Measurements from ENCODE around the gene TSPAN15. TPM values are rescaled to one million over a fixed set of nuclear protein-coding genes. Genes with fewer than 3 reads are reported as not detected.
A peak's percentile ranks its signal among the peaks of the same experiment; 100 is the strongest.

TSPAN15 gene
- total and polyA plus RNA-seq, 4 donors: 44.3 to 68.4 (median 55.0) TPM

DNA sequence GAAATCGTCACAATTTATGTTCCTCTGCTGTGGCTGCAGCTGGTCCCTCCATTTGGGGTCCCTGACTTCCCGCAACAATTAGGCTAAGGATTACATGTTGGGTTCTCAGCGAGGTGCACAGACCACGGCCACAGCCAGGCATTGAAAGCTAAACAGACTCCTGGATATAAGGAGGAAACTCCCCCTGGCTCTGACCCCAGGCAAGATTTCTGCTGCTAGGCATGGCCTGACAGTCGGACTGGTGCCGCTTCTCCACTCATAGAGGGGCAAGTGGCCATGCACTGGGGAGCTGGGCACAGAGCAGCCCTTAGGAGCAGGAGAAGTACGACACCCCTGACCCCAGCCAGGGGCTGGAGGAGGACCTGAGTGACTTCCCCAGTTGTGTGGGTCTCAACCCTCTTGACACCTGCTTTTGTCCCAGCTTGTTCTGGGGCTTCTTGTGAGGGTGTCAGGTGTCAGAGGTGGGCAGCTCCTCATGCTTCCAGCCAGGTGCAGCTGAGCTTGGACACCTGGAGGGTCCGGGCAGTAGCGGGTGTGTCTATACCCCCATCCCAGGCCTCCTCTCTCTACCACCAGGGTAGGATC is 38.3 kb downstream of the TSPAN15 start:
- Histone ChIP-seq H3K9ac (ENCODE audit: insufficient read depth in 1 of 2, low read length in 2 of 2) (no peak overlapping the region), H3K27me3 (ENCODE audit: control insufficient read depth in 3 of 3, insufficient read depth in 3 of 3, low read length in 2 of 3) (no peaks in the 10 kb centered on the region), H3K4me1 (ENCODE audit: control insufficient read depth in 5 of 5, insufficient read depth in 5 of 5, low read length in 5 of 5) (peaks cover 0 to 12% (median 0%) of the 10 kb centered on the region in 5 donors), H3K4me3 (no peak overlapping the region), H3K9me3 (ENCODE audit: control insufficient read depth in 4 of 4, insufficient read depth in 3 of 4, low read length in 3 of 4) (peaks cover 0 to 3% (median 0%) of the 10 kb centered on the region in 4 donors), H3K27ac (ENCODE audit: low read depth in 1 of 2, low read length in 1 of 2) (no peak overlapping the region), H3K36me3 (ENCODE audit: control insufficient read depth in 4 of 4, insufficient read depth in 4 of 4, low read length in 4 of 4) (peaks cover 0 to 11% (median 0%) of the 10 kb centered on the region in 4 donors)
- DNase-seq (no peak), ATAC-seq (ENCODE audit: insufficient read depth, low FRiP score) (no peak)
- 89 to 98% methylated on average over 9 of the region's 9 CpGs for WGBS, 2 donors
- no peak for TF ChIP-seq CTCF (IDR thresholded peaks at IDR 0.05; ENCODE audit: control extremely low read depth, extremely low read depth)

- Histone ChIP-seq H3K4me3 (no peak overlapping the region), H3K27ac (ENCODE audit: low read depth in 1 of 2, low read length in 1 of 2) (no peak overlapping the region), H3K9ac (ENCODE audit: insufficient read depth in 1 of 2, low read length in 2 of 2) (no peak overlapping the region), H3K36me3 (ENCODE audit: control insufficient read depth in 4 of 4, insufficient read depth in 4 of 4, low read length in 4 of 4) (peaks cover 0 to 13% (median 0%) of the 10 kb centered on the region in 4 donors), H3K27me3 (ENCODE audit: control insufficient read depth in 3 of 3, insufficient read depth in 3 of 3, low read length in 2 of 3) (no peaks in the 10 kb centered on the region), H3K9me3 (ENCODE audit: control insufficient read depth in 4 of 4, insufficient read depth in 3 of 4, low read length in 3 of 4) (peaks cover 0 to 3% (median 0%) of the 10 kb centered on the region in 4 donors), H3K4me1 (ENCODE audit: control insufficient read depth in 5 of 5, insufficient read depth in 5 of 5, low read length in 5 of 5) (peaks cover 0 to 7% (median 0%) of the 10 kb centered on the region in 5 donors)
- TF ChIP-seq CTCF (IDR thresholded peaks at IDR 0.05; ENCODE audit: control extremely low read depth, extremely low read depth): no peak
- no peak for ATAC-seq (ENCODE audit: insufficient read depth, low FRiP score)
- WGBS, 2 donors: 91 to 93% methylated on average over 10 of the region's 10 CpGs
- no peak for DNase-seq
Measured at GRCh38 chr10:69490876-69491275, 39.6 kb downstream of the TSPAN15 start.

DNA sequence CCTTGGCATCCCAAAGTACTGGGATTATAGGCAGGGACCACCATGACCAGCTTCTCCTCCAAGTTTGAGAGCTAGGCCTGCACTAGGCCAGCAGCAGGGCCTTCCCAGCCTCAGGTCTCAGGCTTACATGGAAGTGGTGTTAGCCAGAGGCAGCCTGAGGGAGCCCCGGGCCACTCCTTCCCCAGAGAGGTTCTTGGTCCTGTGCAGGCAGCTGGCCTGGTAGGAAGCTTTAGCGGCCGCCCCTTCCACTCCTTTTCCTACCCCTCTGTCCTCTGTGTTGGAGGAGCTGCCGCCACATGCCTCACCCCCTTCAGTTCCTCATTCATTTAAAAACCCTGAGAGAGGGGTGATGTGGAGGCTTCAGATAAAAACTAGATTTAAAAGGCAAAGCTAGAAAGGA is 40.3 kb downstream of the TSPAN15 start:
- Histone ChIP-seq H3K9me3 (ENCODE audit: control insufficient read depth in 4 of 4, insufficient read depth in 3 of 4, low read length in 3 of 4) (peaks cover 0 to 3% (median 0%) of the 10 kb centered on the region in 4 donors), H3K27ac (ENCODE audit: low read depth in 1 of 2, low read length in 1 of 2) (no peak overlapping the region), H3K36me3 (ENCODE audit: control insufficient read depth in 4 of 4, insufficient read depth in 4 of 4, low read length in 4 of 4) (peaks cover 0 to 8% (median 0%) of the 10 kb centered on the region in 4 donors), H3K4me3 (no peak overlapping the region), H3K9ac (ENCODE audit: insufficient read depth in 1 of 2, low read length in 2 of 2) (no peak overlapping the region), H3K27me3 (ENCODE audit: control insufficient read depth in 3 of 3, insufficient read depth in 3 of 3, low read length in 2 of 3) (no peaks in the 10 kb centered on the region), H3K4me1 (ENCODE audit: control insufficient read depth in 5 of 5, insufficient read depth in 5 of 5, low read length in 5 of 5) (peaks cover 0 to 7% (median 0%) of the 10 kb centered on the region in 5 donors)
- no peak for TF ChIP-seq CTCF (IDR thresholded peaks at IDR 0.05; ENCODE audit: control extremely low read depth, extremely low read depth)
- peak in 1 of 3 donors; percentile 9 for DNase-seq
- ATAC-seq (ENCODE audit: insufficient read depth, low FRiP score): no peak
- WGBS, 2 donors: 48 to 71% methylated on average over 4 of the region's 4 CpGs
